CD14-positive monocyte (primary cell): ENCODE measurements around the gene PARP12. TPM values are rescaled to one million over a fixed set of nuclear protein-coding genes. Genes with fewer than 3 reads are reported as not detected.

ENCODE experiments used
- DNase-seq, 3 donors: peaks; one replicate each; pipeline ENCODE4 v3.0.0-alpha.2; 2011 to 2022
- H2AFZ ChIP-seq: 2 replicates; pipeline ENCODE4 v1.6.0; 2012; ENCODE audit warnings: mild to moderate bottlenecking, low read depth, low read length, inconsistent platforms; ENCODE audit not compliant: insufficient read depth, poor library complexity, severe bottlenecking
- H3K27ac ChIP-seq, 2 donors: 1 replicate in 1 of 2; 2 replicates in 1 of 2; pipeline ENCODE4 v1.5.1; 2012 to 2013; ENCODE audit warnings: low read length in 2 of 2, control low read depth in 1 of 2, inconsistent platforms in 1 of 2, low read depth in 1 of 2, mild to moderate bottlenecking in 1 of 2
- H3K27me3 ChIP-seq, 2 donors: one replicate each; pipeline versions ENCODE4 v1.6.0 to v1.6.1; 2011 to 2013; ENCODE audit warnings: low read length in 2 of 2; ENCODE audit not compliant: control insufficient read depth in 2 of 2, insufficient read depth in 2 of 2
- H3K36me3 ChIP-seq, 2 donors: replicated peaks in 1 of 2; 1 replicate in 1 of 2; 2 replicates in 1 of 2; pipeline versions ENCODE4 v1.5.1 to v1.6.1; 2012 to 2013; ENCODE audit warnings: low read length in 2 of 2, control low read depth in 1 of 2, inconsistent platforms in 1 of 2, mild to moderate bottlenecking in 1 of 2; ENCODE audit not compliant: insufficient read depth in 2 of 2, control insufficient read depth in 1 of 2
- H3K4me1 ChIP-seq, 2 donors: 1 replicate in 1 of 2; 2 replicates in 1 of 2; pipeline versions ENCODE4 v1.5.1 to v1.6.1; 2012 to 2013; ENCODE audit warnings: low read length in 2 of 2, control low read depth in 1 of 2, inconsistent platforms in 1 of 2, mild to moderate bottlenecking in 1 of 2, moderate library complexity in 1 of 2; ENCODE audit not compliant: insufficient read depth in 2 of 2, control insufficient read depth in 1 of 2
- H3K4me2 ChIP-seq: replicated peaks from 2 replicates; pipeline ENCODE3; 2012; ENCODE audit warnings: low read length, moderate library complexity, mild to moderate bottlenecking; ENCODE audit not compliant: poor library complexity, severe bottlenecking; ENCODE audit errors: extremely low read depth
- H3K4me3 ChIP-seq, 3 experiments: fragments of 200-600 bp in 1 of 3; sonication (generic) in 1 of 3; replicated peaks in 1 of 3; 1 replicate in 2 of 3; 2 replicates in 1 of 3; pipeline ENCODE4 v1.5.1; 2011 to 2013; ENCODE audit warnings: low read length in 3 of 3, mild to moderate bottlenecking in 3 of 3, control low read depth in 2 of 3, low read depth in 2 of 3, inconsistent platforms in 1 of 3, moderate library complexity in 1 of 3
- H3K79me2 ChIP-seq: 2 replicates; pipeline ENCODE4 v1.6.0; 2012; ENCODE audit warnings: mild to moderate bottlenecking, control low read depth, inconsistent platforms, low read length, moderate library complexity; ENCODE audit not compliant: insufficient read depth
- H3K9ac ChIP-seq: 2 replicates; pipeline ENCODE4 v1.6.0; 2017; ENCODE audit warnings: low read length, mild to moderate bottlenecking; ENCODE audit not compliant: insufficient read depth, poor library complexity, severe bottlenecking
- H3K9me3 ChIP-seq, 2 donors: replicated peaks in 1 of 2; 1 replicate in 1 of 2; 2 replicates in 1 of 2; pipeline versions ENCODE4 v1.5.1 to v1.6.1; 2012 to 2013; ENCODE audit warnings: low read length in 2 of 2, control low read depth in 1 of 2; ENCODE audit not compliant: control insufficient read depth in 1 of 2, insufficient read depth in 1 of 2
- H4K20me1 ChIP-seq: 2 replicates; pipeline ENCODE4 v1.6.0; 2012; ENCODE audit warnings: mild to moderate bottlenecking, low read length, control low read depth, moderate library complexity; ENCODE audit not compliant: insufficient read depth
- H3K27ac Mint-ChIP-seq, 7 donors: one replicate each; pipeline ENCODE4 v1.8.0; 2020; ENCODE audit warnings: mild to moderate bottlenecking in 7 of 7, mixed read lengths in 7 of 7, moderate library complexity in 6 of 7, inconsistent platforms in 2 of 7
- H3K27me3 Mint-ChIP-seq, 3 donors: one replicate each; pipeline ENCODE4 v1.8.0; 2021 to 2022; ENCODE audit warnings: low read depth in 3 of 3, mild to moderate bottlenecking in 3 of 3, mixed read lengths in 3 of 3, moderate library complexity in 3 of 3, inconsistent platforms in 1 of 3
- H3K36me3 Mint-ChIP-seq, 2 donors: one replicate each; pipeline ENCODE4 v1.8.0; 2020; ENCODE audit warnings: mixed read lengths in 2 of 2, inconsistent platforms in 1 of 2, mild to moderate bottlenecking in 1 of 2
- H3K4me1 Mint-ChIP-seq: one replicate; pipeline ENCODE4 v1.8.0; 2020; ENCODE audit warnings: mild to moderate bottlenecking, mixed read lengths
- H3K4me3 Mint-ChIP-seq, 2 donors: one replicate each; pipeline ENCODE4 v1.8.0; 2020; ENCODE audit warnings: mild to moderate bottlenecking in 2 of 2, mixed read lengths in 2 of 2, moderate library complexity in 1 of 2
- H3K9me3 Mint-ChIP-seq, 7 donors: one replicate each; pipeline ENCODE4 v1.8.0; 2020 to 2022; ENCODE audit warnings: mixed read lengths in 7 of 7, mild to moderate bottlenecking in 6 of 7, moderate library complexity in 6 of 7, inconsistent platforms in 2 of 7
- WGBS: methylation state at CpG from one replicate; pipeline ENCODE4 v1.1.5; 2013; ENCODE audit warnings: missing lambda C conversion rate; ENCODE audit not compliant: insufficient coverage; 5-methylcytosine and 5-hydroxymethylcytosine counted together
- intact Hi-C, 2 donors: fragments of 100-400 bp; cut with micrococcal nuclease; formaldehyde crosslinking; loops; one replicate each; pipeline versions ENCODE4 v1.15.0 to v1.15.1; 2023
- polyA plus RNA-seq, 3 donors: library from polyadenylated mRNA; depleted of rRNA in 1 of 3; unstranded in 2 of 3; stranded (reverse) in 1 of 3; fragments of 300-500 nt in 2 of 3; fragments of >200 nt in 1 of 3; fragmentation: Illumina TruSeq in 2 of 3; gene quantifications; 1 replicate in 2 of 3; 2 replicates in 1 of 3; pipeline ENCODE4 v1.2.3, GENCODE V29; 2012 to 2021
- TF ChIP-seq, protein P1 (sequence below): fragments of 200-600 bp; IDR thresholded peaks from one replicate; pipeline ENCODE4 v1.8.0; 2022; ENCODE audit warnings: antibody characterized with exemption, mild to moderate bottlenecking

Gene PARP12
- polyA plus RNA-seq, 3 donors: 16.7 to 116 (median 37.8) TPM

DNA sequence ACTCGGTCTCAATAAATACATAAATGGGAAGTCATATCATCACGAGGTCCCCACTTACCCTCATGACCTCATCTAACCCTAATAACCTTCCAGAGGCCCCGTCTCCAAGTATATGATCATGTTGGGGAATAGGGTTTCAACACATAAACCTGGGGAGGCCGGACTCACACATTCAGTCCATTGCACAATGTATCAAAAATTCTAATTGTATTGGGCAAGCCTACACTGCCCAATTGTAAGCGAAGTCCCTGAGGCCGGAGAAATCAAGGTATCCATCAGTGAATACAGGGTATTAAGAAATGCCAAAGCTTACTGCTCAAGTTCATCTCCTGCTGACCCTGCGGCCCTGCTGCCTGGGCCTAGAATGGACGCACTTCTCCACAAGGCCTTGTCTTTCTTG lies 69.6 kb downstream of the PARP12 start:
- Histone ChIP-seq H3K4me2 (no peak overlapping the region), H3K27ac (no peak overlapping the region), H4K20me1 (peaks cover 100% of the 10 kb centered on the region), H3K4me1 (peaks cover 8 to 11% of the 10 kb centered on the region in 2 donors), H3K9ac (no peak overlapping the region), H3K36me3 (peaks cover 54 to 83% of the 10 kb centered on the region in 2 donors), H3K27me3 (no peaks in the 10 kb centered on the region), H3K79me2 (no peaks in the 10 kb centered on the region), H3K9me3 (no peaks in the 10 kb centered on the region), H2AFZ (no peak overlapping the region), H3K4me3 (no peak overlapping the region)
- H3K4me3 Mint-ChIP-seq: no peak overlapping the region
- peaks cover 0 to 2% (median 0%) of the 10 kb centered on the region in 7 donors for H3K9me3 Mint-ChIP-seq
- 88% methylated on average over 4 of the region's 8 CpGs for WGBS
- DNase-seq: peak in 1 of 3 donors; percentile 17
- TF ChIP-seq, protein P1, sequence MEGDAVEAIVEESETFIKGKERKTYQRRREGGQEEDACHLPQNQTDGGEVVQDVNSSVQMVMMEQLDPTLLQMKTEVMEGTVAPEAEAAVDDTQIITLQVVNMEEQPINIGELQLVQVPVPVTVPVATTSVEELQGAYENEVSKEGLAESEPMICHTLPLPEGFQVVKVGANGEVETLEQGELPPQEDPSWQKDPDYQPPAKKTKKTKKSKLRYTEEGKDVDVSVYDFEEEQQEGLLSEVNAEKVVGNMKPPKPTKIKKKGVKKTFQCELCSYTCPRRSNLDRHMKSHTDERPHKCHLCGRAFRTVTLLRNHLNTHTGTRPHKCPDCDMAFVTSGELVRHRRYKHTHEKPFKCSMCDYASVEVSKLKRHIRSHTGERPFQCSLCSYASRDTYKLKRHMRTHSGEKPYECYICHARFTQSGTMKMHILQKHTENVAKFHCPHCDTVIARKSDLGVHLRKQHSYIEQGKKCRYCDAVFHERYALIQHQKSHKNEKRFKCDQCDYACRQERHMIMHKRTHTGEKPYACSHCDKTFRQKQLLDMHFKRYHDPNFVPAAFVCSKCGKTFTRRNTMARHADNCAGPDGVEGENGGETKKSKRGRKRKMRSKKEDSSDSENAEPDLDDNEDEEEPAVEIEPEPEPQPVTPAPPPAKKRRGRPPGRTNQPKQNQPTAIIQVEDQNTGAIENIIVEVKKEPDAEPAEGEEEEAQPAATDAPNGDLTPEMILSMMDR: no peak
- intact Hi-C loops: no loop called here
- H3K27me3 Mint-ChIP-seq: peaks cover 0 to 3% (median 1%) of the 10 kb centered on the region in 3 donors
- H3K36me3 Mint-ChIP-seq: peaks cover 62 to 83% of the 10 kb centered on the region in 2 donors
- H3K27ac Mint-ChIP-seq: peak overlapping the region in 1 of 7 donors; percentile 80
- peaks cover 21% of the 10 kb centered on the region for H3K4me1 Mint-ChIP-seq

DNA sequence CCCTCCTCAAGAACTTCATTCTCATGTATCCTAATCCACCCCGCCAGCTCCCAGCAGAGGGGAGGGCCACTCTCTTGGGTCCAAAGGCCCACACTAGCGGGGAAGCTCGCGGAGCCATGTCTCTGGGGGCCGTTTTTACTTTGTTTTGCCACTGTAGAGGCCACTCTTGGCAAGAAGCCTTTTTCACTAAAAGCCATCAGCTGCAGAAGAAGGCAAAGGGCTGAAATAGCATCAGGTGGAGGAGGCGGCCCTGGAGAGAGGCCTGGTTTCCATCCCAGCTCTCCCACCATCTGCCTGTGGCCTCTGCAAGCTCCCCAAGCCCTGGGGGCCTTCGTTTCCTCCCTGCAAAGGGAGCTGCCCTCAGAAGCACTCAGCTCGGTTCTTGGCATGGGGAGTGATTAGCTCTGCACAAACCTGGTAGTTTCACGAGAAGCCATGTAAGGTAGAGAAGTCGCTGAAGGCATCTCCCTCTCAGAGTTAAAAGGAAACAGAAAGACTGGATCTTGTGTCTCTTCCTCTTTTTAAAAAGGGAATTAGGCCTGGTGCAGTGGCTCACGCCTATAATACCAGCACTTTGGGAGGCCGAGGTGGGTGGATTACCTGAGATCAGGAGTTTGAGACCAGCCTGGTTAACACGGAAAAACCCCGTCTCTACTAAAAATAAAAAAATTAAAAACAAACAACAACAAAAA lies 70.3 kb downstream of the PARP12 start:
- Mint-ChIP-seq H3K36me3 (peaks cover 62 to 83% of the 10 kb centered on the region in 2 donors), H3K27ac (peak overlapping the region in 5 of 7 donors; percentile 15 to 81 (median 46)), H3K4me1 (peaks cover 21% of the 10 kb centered on the region), H3K4me3 (no peak overlapping the region), H3K9me3 (peaks cover 0 to 2% (median 0%) of the 10 kb centered on the region in 7 donors), H3K27me3 (peaks cover 0 to 3% (median 1%) of the 10 kb centered on the region in 3 donors)
- Histone ChIP-seq H2AFZ (no peak overlapping the region), H3K4me1 (peaks cover 8 to 11% of the 10 kb centered on the region in 2 donors), H3K27me3 (no peaks in the 10 kb centered on the region), H3K36me3 (peaks cover 56 to 83% of the 10 kb centered on the region in 2 donors), H3K79me2 (no peaks in the 10 kb centered on the region), H3K9me3 (no peaks in the 10 kb centered on the region), H3K27ac (peak overlapping the region in 1 of 2 donors; percentile 22), H4K20me1 (peaks cover 100% of the 10 kb centered on the region), H3K4me3 (no peak overlapping the region), H3K9ac (no peak overlapping the region), H3K4me2 (no peak overlapping the region)
- WGBS: 77% methylated on average over 7 of the region's 14 CpGs
- intact Hi-C loops: no loop called here
- DNase-seq: no peak
- TF ChIP-seq, protein P1: no peak
